ENCODE data around the gene NPHS2.

Gene NPHS2

GRCh38 chr1:179550746-179551682 is 24.7 kb downstream of the NPHS2 start:
- Histone ChIP-seq H3K27me3 (ENCODE audit: control insufficient read depth in 1 of 2, insufficient read depth in 1 of 2, low read length in 2 of 2) (peaks cover 0 to 10% of the 10 kb centered on the region in 2 experiments), H4K8ac (ENCODE audit: low read length) (no peak overlapping the region), H2AK5ac (ENCODE audit: low read length, severe bottlenecking) (no peak overlapping the region), H4K91ac (ENCODE audit: low read length) (no peak overlapping the region), H2BK5ac (ENCODE audit: low read depth, low read length, poor library complexity, severe bottlenecking) (no peak overlapping the region), H3K9ac (ENCODE audit: low read length) (peak overlapping the region; percentile 74), H3K79me1 (replicated peaks; ENCODE audit: low read length, poor library complexity, severe bottlenecking) (no peaks in the 10 kb centered on the region), H2BK120ac (ENCODE audit: low read depth, low read length) (no peak overlapping the region), H3K9me3 (ENCODE audit: control insufficient read depth, low read length) (no peaks in the 10 kb centered on the region), H3K14ac (ENCODE audit: low read length in 2 of 2) (no peak overlapping the region), H3K23ac (ENCODE audit: low read length in 2 of 2) (no peak overlapping the region), H2BK12ac (ENCODE audit: low read length in 2 of 2) (no peak overlapping the region), H3K4ac (ENCODE audit: low read depth in 1 of 2, low read length in 2 of 2) (no peak overlapping the region), H3K4me2 (ENCODE audit: low read length, poor library complexity, severe bottlenecking) (no peak overlapping the region), H3K27ac (ENCODE audit: low read length, poor library complexity, severe bottlenecking) (no peak overlapping the region), H3K36me3 (ENCODE audit: control insufficient read depth in 1 of 2, insufficient read depth in 2 of 2, low read depth in 1 of 2, low read length in 2 of 2) (no peaks in the 10 kb centered on the region), H2BK15ac (ENCODE audit: low read depth, poor library complexity, severe bottlenecking) (no peak overlapping the region), H3K4me1 (ENCODE audit: control insufficient read depth, insufficient read depth, low read depth, low read length) (no peaks in the 10 kb centered on the region), H2AFZ (ENCODE audit: low read depth, low read length) (no peak overlapping the region), H3K18ac (ENCODE audit: low read depth in 1 of 2, low read length in 2 of 2) (no peak overlapping the region), H3K4me3 (ENCODE audit: insufficient read depth in 1 of 2, low read depth in 1 of 2, low read length in 2 of 2) (peak overlapping the region in 1 of 2 experiments; percentile 27)
- DNase-seq, result peak; percentile 48
- 54% methylated on average over 9 of the region's 9 CpGs for WGBS

GRCh38 chr1:179549368-179549700 is 26.4 kb downstream of the NPHS2 start:
- Histone ChIP-seq H3K9me3 (ENCODE audit: control insufficient read depth, low read length) (no peaks in the 10 kb centered on the region), H3K4ac (ENCODE audit: low read depth in 1 of 2, low read length in 2 of 2) (no peak overlapping the region)

GRCh38 chr1:179548666-179549367 is 26.9 kb downstream of the NPHS2 start:
- Histone ChIP-seq H2BK12ac (ENCODE audit: low read length in 2 of 2) (no peak overlapping the region), H3K18ac (ENCODE audit: low read depth in 1 of 2, low read length in 2 of 2) (no peak overlapping the region), H3K4me3 (ENCODE audit: insufficient read depth in 1 of 2, low read depth in 1 of 2, low read length in 2 of 2) (no peak overlapping the region), H4K91ac (ENCODE audit: low read length) (no peak overlapping the region), H3K9ac (ENCODE audit: low read length) (no peak overlapping the region), H2AK5ac (ENCODE audit: low read length, severe bottlenecking) (no peak overlapping the region), H3K23ac (ENCODE audit: low read length in 2 of 2) (no peak overlapping the region), H3K4ac (ENCODE audit: low read depth in 1 of 2, low read length in 2 of 2) (no peak overlapping the region), H2BK120ac (ENCODE audit: low read depth, low read length) (no peak overlapping the region), H3K27ac (ENCODE audit: low read length, poor library complexity, severe bottlenecking) (no peak overlapping the region), H3K36me3 (ENCODE audit: control insufficient read depth in 1 of 2, insufficient read depth in 2 of 2, low read depth in 1 of 2, low read length in 2 of 2) (no peaks in the 10 kb centered on the region), H3K27me3 (ENCODE audit: control insufficient read depth in 1 of 2, insufficient read depth in 1 of 2, low read length in 2 of 2) (peaks cover 0 to 8% of the 10 kb centered on the region in 2 experiments), H3K4me1 (ENCODE audit: control insufficient read depth, insufficient read depth, low read depth, low read length) (no peaks in the 10 kb centered on the region), H3K79me1 (replicated peaks; ENCODE audit: low read length, poor library complexity, severe bottlenecking) (no peaks in the 10 kb centered on the region), H2AFZ (ENCODE audit: low read depth, low read length) (no peak overlapping the region), H3K9me3 (ENCODE audit: control insufficient read depth, low read length) (no peaks in the 10 kb centered on the region), H3K4me2 (ENCODE audit: low read length, poor library complexity, severe bottlenecking) (no peak overlapping the region), H3K14ac (ENCODE audit: low read length in 2 of 2) (no peak overlapping the region), H4K8ac (ENCODE audit: low read length) (no peak overlapping the region), H2BK5ac (ENCODE audit: low read depth, low read length, poor library complexity, severe bottlenecking) (no peak overlapping the region), H2BK15ac (ENCODE audit: low read depth, poor library complexity, severe bottlenecking) (no peak overlapping the region)
- no peak for DNase-seq
- WGBS, result 40% methylated on average over 3 of the region's 3 CpGs

More at GRCh38 chr1:179549368-179549700, 26.4 kb downstream of the NPHS2 start:
- Histone ChIP-seq H2AFZ (ENCODE audit: low read depth, low read length) (no peak overlapping the region), H3K27me3 (ENCODE audit: control insufficient read depth in 1 of 2, insufficient read depth in 1 of 2, low read length in 2 of 2) (peaks cover 0 to 5% of the 10 kb centered on the region in 2 experiments), H3K27ac (ENCODE audit: low read length, poor library complexity, severe bottlenecking) (no peak overlapping the region), H4K91ac (ENCODE audit: low read length) (no peak overlapping the region), H3K18ac (ENCODE audit: low read depth in 1 of 2, low read length in 2 of 2) (no peak overlapping the region), H3K4me3 (ENCODE audit: insufficient read depth in 1 of 2, low read depth in 1 of 2, low read length in 2 of 2) (no peak overlapping the region), H3K4me1 (ENCODE audit: control insufficient read depth, insufficient read depth, low read depth, low read length) (no peaks in the 10 kb centered on the region), H2BK12ac (ENCODE audit: low read length in 2 of 2) (no peak overlapping the region), H3K79me1 (replicated peaks; ENCODE audit: low read length, poor library complexity, severe bottlenecking) (no peaks in the 10 kb centered on the region), H2BK15ac (ENCODE audit: low read depth, poor library complexity, severe bottlenecking) (no peak overlapping the region), H2BK120ac (ENCODE audit: low read depth, low read length) (no peak overlapping the region), H3K9ac (ENCODE audit: low read length) (no peak overlapping the region), H3K4me2 (ENCODE audit: low read length, poor library complexity, severe bottlenecking) (no peak overlapping the region), H2AK5ac (ENCODE audit: low read length, severe bottlenecking) (no peak overlapping the region), H4K8ac (ENCODE audit: low read length) (no peak overlapping the region), H2BK5ac (ENCODE audit: low read depth, low read length, poor library complexity, severe bottlenecking) (no peak overlapping the region), H3K14ac (ENCODE audit: low read length in 2 of 2) (no peak overlapping the region), H3K36me3 (ENCODE audit: control insufficient read depth in 1 of 2, insufficient read depth in 2 of 2, low read depth in 1 of 2, low read length in 2 of 2) (no peaks in the 10 kb centered on the region), H3K23ac (ENCODE audit: low read length in 2 of 2) (no peak overlapping the region)
- DNase-seq, result no peak
- 44% methylated on average over 2 of the region's 2 CpGs for WGBS

- no peak overlapping the region for H3K18ac ChIP-seq (ENCODE audit: low read depth in 1 of 2, low read length in 2 of 2)
- H2AFZ ChIP-seq (ENCODE audit: low read depth, low read length), result no peak overlapping the region
- H3K4me3 ChIP-seq (ENCODE audit: insufficient read depth in 1 of 2, low read depth in 1 of 2, low read length in 2 of 2), result no peak overlapping the region
- H2BK12ac ChIP-seq (ENCODE audit: low read length in 2 of 2), result no peak overlapping the region
- no peaks in the 10 kb centered on the region for H3K79me1 ChIP-seq (replicated peaks; ENCODE audit: low read length, poor library complexity, severe bottlenecking)
- no peak overlapping the region for H4K91ac ChIP-seq (ENCODE audit: low read length)
- no peak overlapping the region for H2BK15ac ChIP-seq (ENCODE audit: low read depth, poor library complexity, severe bottlenecking)
- no peak overlapping the region for H3K27ac ChIP-seq (ENCODE audit: low read length, poor library complexity, severe bottlenecking)
- no peak overlapping the region for H4K8ac ChIP-seq (ENCODE audit: low read length)
- no peak overlapping the region for H3K4ac ChIP-seq (ENCODE audit: low read depth in 1 of 2, low read length in 2 of 2)
- 48% methylated on average over 2 of the region's 2 CpGs for WGBS
- no peaks in the 10 kb centered on the region for H3K4me1 ChIP-seq (ENCODE audit: control insufficient read depth, insufficient read depth, low read depth, low read length)
- H3K23ac ChIP-seq (ENCODE audit: low read length in 2 of 2), result no peak overlapping the region
- H3K9me3 ChIP-seq (ENCODE audit: control insufficient read depth, low read length), result no peaks in the 10 kb centered on the region
- H3K14ac ChIP-seq (ENCODE audit: low read length in 2 of 2), result no peak overlapping the region
- peaks cover 0 to 12% of the 10 kb centered on the region in 2 experiments for H3K27me3 ChIP-seq (ENCODE audit: control insufficient read depth in 1 of 2, insufficient read depth in 1 of 2, low read length in 2 of 2)
- H2BK120ac ChIP-seq (ENCODE audit: low read depth, low read length), result no peak overlapping the region
- H2BK5ac ChIP-seq (ENCODE audit: low read depth, low read length, poor library complexity, severe bottlenecking), result no peak overlapping the region
- DNase-seq, result no peak
- H3K4me2 ChIP-seq (ENCODE audit: low read length, poor library complexity, severe bottlenecking), result no peak overlapping the region
- H3K9ac ChIP-seq (ENCODE audit: low read length), result no peak overlapping the region
- H3K36me3 ChIP-seq (ENCODE audit: control insufficient read depth in 1 of 2, insufficient read depth in 2 of 2, low read depth in 1 of 2, low read length in 2 of 2), result no peaks in the 10 kb centered on the region
- no peak overlapping the region for H2AK5ac ChIP-seq (ENCODE audit: low read length, severe bottlenecking)
Measured at GRCh38 chr1:179547021-179547535, 28.7 kb downstream of the NPHS2 start.

Measured in mesenchymal stem cell (in vitro differentiated cells and primary cell).